Gastroesophageal sphincter (tissue), 3 donors: ENCODE measurements around the gene CANX.
A peak's percentile ranks its signal among the peaks of the same experiment; 100 is the strongest.

Experiments used
- CTCF ChIP-seq, 4 experiments: fragments of 200-600 bp in 2 of 4; fragments of 450-650 bp in 2 of 4; sonication (generic) in 1 of 4; IDR thresholded peaks; one replicate each; pipeline ENCODE4 v1.5.1; 2017 to 2019; ENCODE audit warnings: antibody characterized with exemption in 4 of 4, mild to moderate bottlenecking in 2 of 4, moderate library complexity in 2 of 4
- EP300 ChIP-seq: sonication (generic); formaldehyde crosslinking; IDR thresholded peaks from one replicate; pipeline ENCODE4 v1.6.1; 2017; ENCODE audit warnings: antibody characterized with exemption, mild to moderate bottlenecking
- POLR2A ChIP-seq, 2 donors: fragments of 450-650 bp; IDR thresholded peaks; one replicate each; pipeline ENCODE4 v1.6.1; 2017; ENCODE audit warnings: antibody characterized with exemption in 2 of 2, mild to moderate bottlenecking in 2 of 2, moderate library complexity in 1 of 2
- POLR2AphosphoS5 ChIP-seq: sonication (generic); formaldehyde crosslinking; IDR thresholded peaks from one replicate; pipeline ENCODE4 v1.6.1; 2017; ENCODE audit warnings: antibody characterized with exemption

DNA sequence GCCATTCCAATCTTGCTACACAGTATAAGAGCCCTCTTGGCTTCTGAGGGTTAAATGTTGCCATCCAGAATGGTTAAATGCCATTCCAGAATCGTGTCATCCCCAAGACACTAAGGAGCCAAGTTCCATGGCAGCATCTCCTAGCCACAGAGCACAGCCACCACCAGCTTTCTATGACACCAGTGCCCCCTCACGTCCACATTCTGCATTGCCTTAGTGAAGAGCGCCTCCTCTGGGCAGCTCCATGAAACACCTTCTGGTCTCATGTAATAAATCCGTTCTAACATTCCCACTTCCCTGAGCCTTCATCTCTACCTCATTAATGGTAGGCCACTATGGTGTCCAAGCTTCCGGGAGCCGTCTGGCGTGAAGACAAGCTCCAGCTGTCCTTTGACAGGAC, 30.4 kb upstream of the CANX start:
- TF ChIP-seq CTCF (IDR thresholded peaks at IDR 0.05) (peak in 3 of 4 experiments; percentile 31 to 60 (median 37)), POLR2A (IDR thresholded peaks at IDR 0.05) (no peak), EP300 (no peak), POLR2AphosphoS5 (no peak)
